ENCODE data around the gene CCNB2.
"Not testable (repeated sequence)": the region's sequence is repeated elsewhere in the genome, so short reads cannot be mapped to it uniquely, and the experiment has no call there.

Gene CCNB2

GRCh38 chr15:59131969-59132562 lies 27.1 kb downstream of the CCNB2 start:
- no peak for DNase-seq

GRCh38 chr15:59133929-59134427 lies 29.0 kb downstream of the CCNB2 start:
- DNase-seq: no peak

- DNase-seq: no peak
Measured at GRCh38 chr15:59137566-59137965, 32.6 kb downstream of the CCNB2 start.

GRCh38 chr15:59138243-59138642 lies 33.3 kb downstream of the CCNB2 start:
- no peak for DNase-seq

GRCh38 chr15:59140422-59141226 lies 35.7 kb downstream of the CCNB2 start:
- DNase-seq: no peak

- no peak for DNase-seq
Measured at GRCh38 chr15:59143281-59143680, 38.3 kb downstream of the CCNB2 start.

GRCh38 chr15:59144594-59144993 lies 39.6 kb downstream of the CCNB2 start:
- not testable (repeated sequence) for DNase-seq

- DNase-seq: no peak
Measured at GRCh38 chr15:59147666-59148065, 42.7 kb downstream of the CCNB2 start.

GRCh38 chr15:59148153-59148833 lies 43.3 kb downstream of the CCNB2 start:
- no peak for DNase-seq

- no peak for DNase-seq
Measured at GRCh38 chr15:59150185-59150584, 45.2 kb downstream of the CCNB2 start.

GRCh38 chr15:59152694-59153450 lies 47.9 kb downstream of the CCNB2 start:
- no peak for DNase-seq

GRCh38 chr15:59153466-59153865 lies 48.5 kb downstream of the CCNB2 start:
- no peak for DNase-seq

- DNase-seq: no peak
Measured at GRCh38 chr15:59154243-59154642, 49.3 kb downstream of the CCNB2 start.

- no peak for DNase-seq
Measured at GRCh38 chr15:59155431-59155830, 50.5 kb downstream of the CCNB2 start.

- no peak for DNase-seq
Measured at GRCh38 chr15:59157396-59157795, 52.5 kb downstream of the CCNB2 start.

- DNase-seq: no peak
Measured at GRCh38 chr15:59157840-59158700, 53.1 kb downstream of the CCNB2 start.

GRCh38 chr15:59158701-59159034 lies 53.7 kb downstream of the CCNB2 start:
- no peak for DNase-seq

GRCh38 chr15:59159210-59159609 lies 54.3 kb downstream of the CCNB2 start:
- no peak for DNase-seq

- DNase-seq: peak; percentile 28
Measured at GRCh38 chr15:59160880-59161593, 56.1 kb downstream of the CCNB2 start.

- DNase-seq: not testable (repeated sequence)
Measured at GRCh38 chr15:59162080-59162479, 57.1 kb downstream of the CCNB2 start.

- no peak for DNase-seq
Measured at GRCh38 chr15:59165726-59166125, 60.8 kb downstream of the CCNB2 start.

Measured in right kidney (tissue), 1 donor.